ENCODE results near the gene RAB10.

DNA sequence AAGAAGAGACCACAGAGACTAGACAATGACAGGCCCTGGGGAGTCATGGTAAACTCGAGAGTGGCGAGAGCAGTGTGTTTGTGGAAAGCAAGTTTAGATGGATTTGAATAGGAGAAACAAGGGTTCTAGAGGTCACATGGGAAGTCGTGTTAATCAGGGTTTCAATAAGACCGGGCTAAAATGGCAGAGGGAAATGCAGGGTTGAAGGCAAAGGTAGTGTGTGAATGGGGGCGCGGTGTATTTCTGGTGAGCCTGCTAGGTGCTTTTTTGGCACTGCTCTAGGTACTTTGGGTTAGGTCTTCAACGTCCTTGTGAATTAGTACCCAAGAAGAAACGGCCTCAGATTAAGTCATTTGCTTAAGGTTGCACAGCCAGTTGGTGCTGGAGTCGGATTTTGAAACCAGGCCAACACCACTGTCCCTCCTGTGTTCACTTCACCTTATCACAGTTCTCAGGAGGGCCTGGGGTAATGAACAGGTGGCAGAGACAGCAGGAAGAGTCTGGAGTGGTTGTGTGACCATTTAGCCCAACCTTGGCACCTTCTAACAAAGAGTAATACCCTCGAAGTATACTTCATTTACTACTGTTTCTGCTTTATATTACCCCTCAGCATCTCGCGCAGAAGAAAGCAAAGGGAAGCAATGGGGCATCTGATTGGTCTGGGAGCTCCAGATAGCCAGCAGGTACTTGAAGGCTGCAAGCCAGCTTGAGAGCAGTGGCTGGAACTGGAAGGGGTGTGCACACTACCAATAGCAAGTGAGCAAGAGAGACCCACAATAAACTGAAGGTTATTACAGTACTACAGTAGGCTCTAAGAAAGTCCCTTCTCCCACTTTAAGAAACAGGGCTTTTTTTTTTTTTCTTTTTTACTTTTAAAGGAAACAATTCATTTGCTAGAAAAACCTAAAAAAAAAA, 105.6 kb downstream of the RAB10 start:
- no peak for TF ChIP-seq YY1 (IDR thresholded peaks at IDR 0.05)
- TF ChIP-seq, protein P1, sequence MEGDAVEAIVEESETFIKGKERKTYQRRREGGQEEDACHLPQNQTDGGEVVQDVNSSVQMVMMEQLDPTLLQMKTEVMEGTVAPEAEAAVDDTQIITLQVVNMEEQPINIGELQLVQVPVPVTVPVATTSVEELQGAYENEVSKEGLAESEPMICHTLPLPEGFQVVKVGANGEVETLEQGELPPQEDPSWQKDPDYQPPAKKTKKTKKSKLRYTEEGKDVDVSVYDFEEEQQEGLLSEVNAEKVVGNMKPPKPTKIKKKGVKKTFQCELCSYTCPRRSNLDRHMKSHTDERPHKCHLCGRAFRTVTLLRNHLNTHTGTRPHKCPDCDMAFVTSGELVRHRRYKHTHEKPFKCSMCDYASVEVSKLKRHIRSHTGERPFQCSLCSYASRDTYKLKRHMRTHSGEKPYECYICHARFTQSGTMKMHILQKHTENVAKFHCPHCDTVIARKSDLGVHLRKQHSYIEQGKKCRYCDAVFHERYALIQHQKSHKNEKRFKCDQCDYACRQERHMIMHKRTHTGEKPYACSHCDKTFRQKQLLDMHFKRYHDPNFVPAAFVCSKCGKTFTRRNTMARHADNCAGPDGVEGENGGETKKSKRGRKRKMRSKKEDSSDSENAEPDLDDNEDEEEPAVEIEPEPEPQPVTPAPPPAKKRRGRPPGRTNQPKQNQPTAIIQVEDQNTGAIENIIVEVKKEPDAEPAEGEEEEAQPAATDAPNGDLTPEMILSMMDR (IDR thresholded peaks at IDR 0.05; ENCODE audit: low read depth, low read length, missing input control), result no peak
- no peak for TF ChIP-seq GABPA (IDR thresholded peaks at IDR 0.05 in 1 of 2, conservative IDR thresholded peaks at IDR 0.05 in 1 of 2)
- no peak for TF ChIP-seq TAF1 (conservative IDR thresholded peaks at IDR 0.05)
- TF ChIP-seq RAD21 (IDR thresholded peaks at IDR 0.05), result no peak
- TF ChIP-seq, protein P2, sequence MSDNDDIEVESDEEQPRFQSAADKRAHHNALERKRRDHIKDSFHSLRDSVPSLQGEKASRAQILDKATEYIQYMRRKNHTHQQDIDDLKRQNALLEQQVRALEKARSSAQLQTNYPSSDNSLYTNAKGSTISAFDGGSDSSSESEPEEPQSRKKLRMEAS (IDR thresholded peaks at IDR 0.05), result no peak
- TF ChIP-seq RXRA (IDR thresholded peaks at IDR 0.05), result no peak

Data from liver (tissue), 3 donors.